ENCODE data around the gene SEMA4C. TPM values are rescaled to one million over a fixed set of nuclear protein-coding genes. Genes with fewer than 3 reads are reported as not detected.

The SEMA4C gene
- total and polyA plus RNA-seq, 9 of the 15 experiments (the other 6 are each of a cell fraction or from before 2014, with no cell fraction given): 0.32 to 59.7 (median 23.9) TPM

DNA sequence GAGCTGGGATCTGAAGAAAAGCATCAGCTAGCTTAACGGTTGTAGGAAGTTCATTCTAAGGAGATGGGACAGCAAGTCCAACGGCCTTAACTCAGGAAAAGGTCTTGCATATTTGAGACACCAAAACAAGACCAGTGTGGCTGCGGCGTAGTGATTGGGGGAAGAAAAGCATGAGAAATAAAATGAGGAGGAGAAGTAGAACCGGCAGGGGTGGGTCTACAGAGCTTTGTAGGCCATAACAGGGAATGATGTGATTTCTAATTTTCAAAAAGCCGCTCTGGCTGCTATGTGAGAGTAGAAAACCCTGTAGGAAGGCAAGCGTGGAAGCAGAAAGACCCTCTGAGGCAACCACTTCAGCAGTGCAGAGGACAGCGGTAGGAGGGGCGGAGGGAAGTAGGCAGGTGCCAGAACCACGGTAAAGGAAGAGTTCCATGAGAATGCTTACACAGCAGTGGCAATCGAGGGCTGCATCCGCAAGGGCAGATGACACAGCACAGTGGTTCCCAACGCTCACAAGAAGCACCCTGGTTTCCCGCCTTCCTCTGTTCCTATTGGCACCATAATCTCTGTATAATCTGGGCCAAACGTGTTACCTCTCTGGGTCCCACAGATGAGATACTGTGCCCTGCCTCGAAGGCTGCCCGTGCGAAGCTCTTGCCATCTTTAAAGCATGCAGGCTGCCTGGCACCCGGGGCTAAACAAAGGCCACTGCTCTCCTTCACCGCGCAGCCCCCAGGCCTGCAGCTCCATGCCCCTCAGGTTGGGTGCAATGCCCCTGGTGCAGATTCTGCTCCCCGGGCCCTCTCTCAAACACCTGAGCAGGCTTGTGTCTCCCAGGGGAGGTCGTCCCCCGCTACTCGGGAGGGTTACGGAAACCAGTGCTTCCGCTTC, 12.9 kb downstream of the SEMA4C start (continued):
- TF ChIP-seq SMC3 (conservative IDR thresholded peaks at IDR 0.05; ENCODE audit: insufficient read depth, low read depth, low read length) (0 out of 2 replicates have a peak, but pooled peaks have one; percentile 12), MEIS2 (IDR thresholded peaks at IDR 0.05; ENCODE audit: partially characterized antibody) (no peak), C11orf30 (IDR thresholded peaks at IDR 0.05; ENCODE audit: low read depth) (peak; percentile 86), RBM25 (IDR thresholded peaks at IDR 0.05; ENCODE audit: low read depth, low read length, severe bottlenecking) (no peak), ZNF507 (tag; conservative IDR thresholded peaks at IDR 0.05) (no peak), JUND (IDR thresholded peaks at IDR 0.05; ENCODE audit: borderline replicate concordance, low read depth, low read length) (0 out of 2 replicates have a peak, but pooled peaks have one; percentile 4), JUND (tag; IDR thresholded peaks at IDR 0.05; ENCODE audit: borderline replicate concordance, low read depth, low read length) (no peak; the same call in 2 of the 3 replicates), PREB (CRISPR knock-in tag; IDR thresholded peaks at IDR 0.05) (0 out of 2 replicates have a peak, but pooled peaks have one; percentile 14), ETV6 (IDR thresholded peaks at IDR 0.05; ENCODE audit: borderline replicate concordance in 1 of 2, low read depth in 2 of 2, low read length in 1 of 2) (no peak), ETV6 (CRISPR knock-in tag; IDR thresholded peaks at IDR 0.05; ENCODE audit: borderline replicate concordance) (0 out of 2 replicates have a peak, but pooled peaks have one; percentile 25), SRSF9 (IDR thresholded peaks at IDR 0.05; ENCODE audit: borderline replicate concordance, low read depth, low read length) (no peak), ZC3H4 (CRISPR knock-in tag; IDR thresholded peaks at IDR 0.05; ENCODE audit: borderline replicate concordance) (peak; percentile 20; the same call in 1 of the 2 replicates), ETV1 (tag; conservative IDR thresholded peaks at IDR 0.05; ENCODE audit: low read depth) (no peak), RB1 (IDR thresholded peaks at IDR 0.05; ENCODE audit: low read depth) (peak; percentile 36; the same call in 1 of the 2 replicates), E2F3 (CRISPR knock-in tag; IDR thresholded peaks at IDR 0.05) (peak; percentile 66), NFE2 (IDR thresholded peaks at IDR 0.05; ENCODE audit: low read depth) (peak; percentile 89), MAFG (tag; conservative IDR thresholded peaks at IDR 0.05) (peak; percentile 63; the same call in 1 of the 2 replicates)
- TF ChIP-seq, protein P1, sequence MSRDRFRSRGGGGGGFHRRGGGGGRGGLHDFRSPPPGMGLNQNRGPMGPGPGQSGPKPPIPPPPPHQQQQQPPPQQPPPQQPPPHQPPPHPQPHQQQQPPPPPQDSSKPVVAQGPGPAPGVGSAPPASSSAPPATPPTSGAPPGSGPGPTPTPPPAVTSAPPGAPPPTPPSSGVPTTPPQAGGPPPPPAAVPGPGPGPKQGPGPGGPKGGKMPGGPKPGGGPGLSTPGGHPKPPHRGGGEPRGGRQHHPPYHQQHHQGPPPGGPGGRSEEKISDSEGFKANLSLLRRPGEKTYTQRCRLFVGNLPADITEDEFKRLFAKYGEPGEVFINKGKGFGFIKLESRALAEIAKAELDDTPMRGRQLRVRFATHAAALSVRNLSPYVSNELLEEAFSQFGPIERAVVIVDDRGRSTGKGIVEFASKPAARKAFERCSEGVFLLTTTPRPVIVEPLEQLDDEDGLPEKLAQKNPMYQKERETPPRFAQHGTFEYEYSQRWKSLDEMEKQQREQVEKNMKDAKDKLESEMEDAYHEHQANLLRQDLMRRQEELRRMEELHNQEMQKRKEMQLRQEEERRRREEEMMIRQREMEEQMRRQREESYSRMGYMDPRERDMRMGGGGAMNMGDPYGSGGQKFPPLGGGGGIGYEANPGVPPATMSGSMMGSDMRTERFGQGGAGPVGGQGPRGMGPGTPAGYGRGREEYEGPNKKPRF (IDR thresholded peaks at IDR 0.05; ENCODE audit: low read depth, low read length): no peak
- TF ChIP-seq, protein P2, sequence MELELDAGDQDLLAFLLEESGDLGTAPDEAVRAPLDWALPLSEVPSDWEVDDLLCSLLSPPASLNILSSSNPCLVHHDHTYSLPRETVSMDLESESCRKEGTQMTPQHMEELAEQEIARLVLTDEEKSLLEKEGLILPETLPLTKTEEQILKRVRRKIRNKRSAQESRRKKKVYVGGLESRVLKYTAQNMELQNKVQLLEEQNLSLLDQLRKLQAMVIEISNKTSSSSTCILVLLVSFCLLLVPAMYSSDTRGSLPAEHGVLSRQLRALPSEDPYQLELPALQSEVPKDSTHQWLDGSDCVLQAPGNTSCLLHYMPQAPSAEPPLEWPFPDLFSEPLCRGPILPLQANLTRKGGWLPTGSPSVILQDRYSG (tag; conservative IDR thresholded peaks at IDR 0.05; ENCODE audit: low read depth): 0 out of 2 replicates have a peak, but pooled peaks have one; percentile 44
